ENCODE data around the gene DGKZ.

The DGKZ gene, protein sequence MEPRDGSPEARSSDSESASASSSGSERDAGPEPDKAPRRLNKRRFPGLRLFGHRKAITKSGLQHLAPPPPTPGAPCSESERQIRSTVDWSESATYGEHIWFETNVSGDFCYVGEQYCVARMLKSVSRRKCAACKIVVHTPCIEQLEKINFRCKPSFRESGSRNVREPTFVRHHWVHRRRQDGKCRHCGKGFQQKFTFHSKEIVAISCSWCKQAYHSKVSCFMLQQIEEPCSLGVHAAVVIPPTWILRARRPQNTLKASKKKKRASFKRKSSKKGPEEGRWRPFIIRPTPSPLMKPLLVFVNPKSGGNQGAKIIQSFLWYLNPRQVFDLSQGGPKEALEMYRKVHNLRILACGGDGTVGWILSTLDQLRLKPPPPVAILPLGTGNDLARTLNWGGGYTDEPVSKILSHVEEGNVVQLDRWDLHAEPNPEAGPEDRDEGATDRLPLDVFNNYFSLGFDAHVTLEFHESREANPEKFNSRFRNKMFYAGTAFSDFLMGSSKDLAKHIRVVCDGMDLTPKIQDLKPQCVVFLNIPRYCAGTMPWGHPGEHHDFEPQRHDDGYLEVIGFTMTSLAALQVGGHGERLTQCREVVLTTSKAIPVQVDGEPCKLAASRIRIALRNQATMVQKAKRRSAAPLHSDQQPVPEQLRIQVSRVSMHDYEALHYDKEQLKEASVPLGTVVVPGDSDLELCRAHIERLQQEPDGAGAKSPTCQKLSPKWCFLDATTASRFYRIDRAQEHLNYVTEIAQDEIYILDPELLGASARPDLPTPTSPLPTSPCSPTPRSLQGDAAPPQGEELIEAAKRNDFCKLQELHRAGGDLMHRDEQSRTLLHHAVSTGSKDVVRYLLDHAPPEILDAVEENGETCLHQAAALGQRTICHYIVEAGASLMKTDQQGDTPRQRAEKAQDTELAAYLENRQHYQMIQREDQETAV

DNA sequence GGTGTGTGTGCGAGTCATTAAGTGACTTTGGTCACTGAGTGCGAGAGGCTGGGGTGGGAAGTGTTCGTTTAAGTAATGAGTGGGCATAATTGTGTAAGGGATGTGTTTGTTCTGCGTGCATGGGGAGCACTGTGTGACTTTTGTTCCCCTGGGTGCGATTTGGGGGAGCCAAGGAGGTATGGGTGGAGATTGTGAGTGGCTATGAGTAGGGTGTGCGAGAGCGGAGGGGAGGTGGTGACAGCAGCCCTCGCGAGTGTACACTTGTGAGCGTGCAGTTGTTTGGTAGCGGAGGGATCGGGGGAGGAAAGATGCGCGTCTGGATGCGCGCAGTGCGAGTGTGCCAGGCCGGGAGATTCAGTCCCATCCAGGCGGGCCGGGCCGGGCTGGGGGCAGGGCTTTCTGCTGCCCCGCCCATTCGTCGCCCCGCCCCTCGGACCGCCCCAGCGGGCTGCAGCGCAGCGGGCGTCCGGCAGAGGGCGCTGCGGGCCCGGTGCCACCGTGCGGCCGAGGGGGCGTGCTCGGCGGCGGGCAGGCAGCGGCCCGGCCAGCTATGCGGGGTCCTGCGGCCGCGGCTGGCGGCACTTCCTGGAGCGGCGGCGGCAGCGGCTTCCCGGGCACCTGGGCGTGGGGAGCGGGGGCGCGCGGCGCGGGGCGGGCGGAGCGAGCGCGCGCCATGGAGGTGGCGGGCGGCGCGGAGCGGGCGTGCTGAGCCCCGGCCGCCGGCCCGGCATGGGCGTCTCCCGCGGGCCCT, at the start of gene DGKZ:
TSS of gene DGKZ (plus strand) at position 578 of the 751 bp plus-strand sequence. CDS start 197 bp downstream, outside the sequence.
- Histone ChIP-seq H3K4me3 (peak within 1 kb of the TSS; percentile 90 to 95), H3K27me3 (no peaks in the 10 kb centered on the region), H3K9me3 (no peaks in the 10 kb centered on the region), H3K27ac (peak within 1 kb of the TSS; percentile 56 to 66), H3K4me1 (peaks cover 0 to 50% (median 19%) of the 10 kb centered on the region in 4 donors), H3K36me3 (no peaks in the 10 kb centered on the region)
- DNase-seq, result peak; percentile 74 to 92
- intact Hi-C loops (cut with DNase I; ENCODE audit: low total_unique reads), result no loop called here
- TF ChIP-seq, protein P1, sequence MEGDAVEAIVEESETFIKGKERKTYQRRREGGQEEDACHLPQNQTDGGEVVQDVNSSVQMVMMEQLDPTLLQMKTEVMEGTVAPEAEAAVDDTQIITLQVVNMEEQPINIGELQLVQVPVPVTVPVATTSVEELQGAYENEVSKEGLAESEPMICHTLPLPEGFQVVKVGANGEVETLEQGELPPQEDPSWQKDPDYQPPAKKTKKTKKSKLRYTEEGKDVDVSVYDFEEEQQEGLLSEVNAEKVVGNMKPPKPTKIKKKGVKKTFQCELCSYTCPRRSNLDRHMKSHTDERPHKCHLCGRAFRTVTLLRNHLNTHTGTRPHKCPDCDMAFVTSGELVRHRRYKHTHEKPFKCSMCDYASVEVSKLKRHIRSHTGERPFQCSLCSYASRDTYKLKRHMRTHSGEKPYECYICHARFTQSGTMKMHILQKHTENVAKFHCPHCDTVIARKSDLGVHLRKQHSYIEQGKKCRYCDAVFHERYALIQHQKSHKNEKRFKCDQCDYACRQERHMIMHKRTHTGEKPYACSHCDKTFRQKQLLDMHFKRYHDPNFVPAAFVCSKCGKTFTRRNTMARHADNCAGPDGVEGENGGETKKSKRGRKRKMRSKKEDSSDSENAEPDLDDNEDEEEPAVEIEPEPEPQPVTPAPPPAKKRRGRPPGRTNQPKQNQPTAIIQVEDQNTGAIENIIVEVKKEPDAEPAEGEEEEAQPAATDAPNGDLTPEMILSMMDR (IDR thresholded peaks at IDR 0.05), result peak; percentile 66 to 99

DNA sequence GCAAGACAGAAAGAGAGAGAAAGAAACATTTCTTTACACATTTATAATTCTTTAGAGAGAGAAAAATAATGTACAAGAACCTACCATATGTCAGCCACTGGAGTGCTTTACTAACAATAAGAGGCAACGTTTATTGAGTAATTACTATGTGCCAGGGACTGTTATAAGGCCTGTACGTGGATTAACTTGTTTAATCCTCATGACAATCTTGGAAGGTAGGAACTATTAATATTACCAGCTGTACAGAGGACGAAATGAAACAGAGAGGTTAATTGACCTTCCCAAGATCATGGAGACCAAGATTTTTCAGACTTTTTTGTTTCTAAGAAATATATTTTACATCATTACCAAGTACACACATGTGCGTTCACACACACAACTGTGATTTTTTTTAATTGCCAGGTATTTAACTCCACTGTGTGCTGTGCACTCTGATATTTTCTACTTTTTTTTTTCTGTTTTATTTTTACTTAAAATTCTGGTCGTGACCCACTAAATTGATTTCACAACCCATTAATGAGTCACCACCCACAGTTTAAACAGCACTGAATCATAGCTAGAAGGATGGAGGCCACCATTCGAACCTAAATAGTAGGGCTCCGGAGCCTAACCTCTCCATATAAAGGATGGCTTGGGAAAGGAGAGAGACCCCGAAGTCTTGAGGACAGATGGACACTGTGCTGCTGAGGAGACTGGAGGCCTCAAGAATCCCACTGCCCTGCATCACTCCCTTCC, 48.4 kb upstream of the DGKZ start:
- DNase-seq, result no peak
- intact Hi-C loops (cut with DNase I; ENCODE audit: low total_unique reads), result no loop called here
- Histone ChIP-seq H3K27ac (no peak overlapping the region), H3K4me1 (peaks cover 2 to 27% (median 17%) of the 10 kb centered on the region in 4 donors), H3K27me3 (peaks cover 0 to 21% of the 10 kb centered on the region in 2 donors), H3K4me3 (no peak overlapping the region), H3K36me3 (no peaks in the 10 kb centered on the region), H3K9me3 (no peaks in the 10 kb centered on the region)
- TF ChIP-seq, protein P1 (IDR thresholded peaks at IDR 0.05), result no peak

DNA sequence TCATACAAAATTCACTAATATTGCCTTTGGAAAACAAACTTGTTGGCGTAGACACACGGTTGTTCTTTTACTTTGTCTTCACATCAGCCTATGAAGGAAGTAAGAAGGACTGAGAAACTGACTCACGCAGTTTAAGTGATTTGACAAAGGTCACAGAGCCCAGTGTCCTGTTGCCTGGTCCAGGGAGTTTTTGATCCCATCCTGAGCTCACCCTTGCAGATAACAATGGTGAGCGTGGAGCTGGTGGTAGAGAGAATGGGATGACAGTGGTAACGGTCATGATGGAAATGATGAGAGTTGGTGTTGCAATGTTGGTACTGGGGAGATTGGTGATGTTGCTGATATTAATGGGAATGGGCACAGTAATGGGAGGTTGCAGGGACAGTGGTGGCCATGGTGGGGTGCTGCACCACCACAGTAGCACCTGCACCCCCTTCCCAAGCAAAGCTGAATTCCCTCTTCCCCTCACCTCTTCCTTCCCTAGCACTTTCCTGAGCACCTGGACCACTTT, 47.8 kb upstream of the DGKZ start:
- Histone ChIP-seq H3K36me3 (no peaks in the 10 kb centered on the region), H3K27me3 (peaks cover 0 to 21% of the 10 kb centered on the region in 2 donors), H3K27ac (no peak overlapping the region), H3K9me3 (no peaks in the 10 kb centered on the region), H3K4me3 (no peak overlapping the region), H3K4me1 (peaks cover 2 to 25% (median 17%) of the 10 kb centered on the region in 4 donors)
- DNase-seq, result no peak
- intact Hi-C loops (cut with DNase I; ENCODE audit: low total_unique reads), result no loop called here
- TF ChIP-seq, protein P1 (IDR thresholded peaks at IDR 0.05), result no peak

DNA sequence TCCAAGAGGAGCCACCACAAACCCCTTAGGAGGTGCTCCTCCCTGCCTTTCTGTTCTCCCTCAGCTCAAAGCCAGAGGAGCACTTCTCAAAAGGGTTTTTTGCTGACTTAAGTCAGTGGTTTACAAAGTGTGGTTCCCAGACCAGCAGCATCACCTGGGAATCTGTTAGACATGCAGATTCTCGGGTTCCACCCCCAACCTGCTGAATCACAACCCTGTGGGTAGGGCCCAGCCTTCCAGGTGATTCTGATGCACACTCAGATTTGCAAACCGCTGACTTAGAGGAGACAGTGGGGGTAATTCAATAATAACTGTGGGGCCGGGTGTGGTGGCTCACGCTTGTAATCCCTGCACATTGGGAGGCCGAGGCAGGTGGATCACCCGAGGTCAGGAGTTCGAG, 47.0 kb upstream of the DGKZ start:
- Histone ChIP-seq H3K4me1 (peaks cover 2 to 17% (median 15%) of the 10 kb centered on the region in 4 donors), H3K9me3 (no peaks in the 10 kb centered on the region), H3K27ac (no peak overlapping the region), H3K4me3 (no peak overlapping the region), H3K27me3 (peaks cover 0 to 21% of the 10 kb centered on the region in 2 donors), H3K36me3 (no peaks in the 10 kb centered on the region)
- TF ChIP-seq, protein P1 (IDR thresholded peaks at IDR 0.05), result no peak
- DNase-seq, result no peak
- intact Hi-C loops (cut with DNase I; ENCODE audit: low total_unique reads), result no loop called here
